ENCODE results near the gene KRT33B.

DNA sequence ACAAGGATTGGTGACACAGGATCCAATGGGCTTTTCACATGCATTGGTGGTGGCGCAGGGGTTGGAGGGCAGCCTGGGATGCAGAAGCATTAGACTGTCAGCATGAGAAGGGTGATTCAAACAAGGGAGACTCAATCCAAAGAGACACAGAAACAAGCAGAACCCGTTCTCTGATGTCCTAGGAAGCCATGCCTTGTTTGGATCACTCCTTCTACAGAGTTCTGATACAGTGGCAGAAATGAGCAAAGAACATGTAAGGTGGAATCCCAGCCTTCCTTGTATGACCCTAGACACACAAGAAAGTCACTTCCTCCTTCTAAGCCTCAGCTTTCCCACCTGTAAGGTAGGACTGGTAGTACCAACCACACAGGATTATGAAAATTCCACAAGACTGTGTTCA lies 5.7 kb downstream of the KRT33B start:
- TF ChIP-seq, protein P1, sequence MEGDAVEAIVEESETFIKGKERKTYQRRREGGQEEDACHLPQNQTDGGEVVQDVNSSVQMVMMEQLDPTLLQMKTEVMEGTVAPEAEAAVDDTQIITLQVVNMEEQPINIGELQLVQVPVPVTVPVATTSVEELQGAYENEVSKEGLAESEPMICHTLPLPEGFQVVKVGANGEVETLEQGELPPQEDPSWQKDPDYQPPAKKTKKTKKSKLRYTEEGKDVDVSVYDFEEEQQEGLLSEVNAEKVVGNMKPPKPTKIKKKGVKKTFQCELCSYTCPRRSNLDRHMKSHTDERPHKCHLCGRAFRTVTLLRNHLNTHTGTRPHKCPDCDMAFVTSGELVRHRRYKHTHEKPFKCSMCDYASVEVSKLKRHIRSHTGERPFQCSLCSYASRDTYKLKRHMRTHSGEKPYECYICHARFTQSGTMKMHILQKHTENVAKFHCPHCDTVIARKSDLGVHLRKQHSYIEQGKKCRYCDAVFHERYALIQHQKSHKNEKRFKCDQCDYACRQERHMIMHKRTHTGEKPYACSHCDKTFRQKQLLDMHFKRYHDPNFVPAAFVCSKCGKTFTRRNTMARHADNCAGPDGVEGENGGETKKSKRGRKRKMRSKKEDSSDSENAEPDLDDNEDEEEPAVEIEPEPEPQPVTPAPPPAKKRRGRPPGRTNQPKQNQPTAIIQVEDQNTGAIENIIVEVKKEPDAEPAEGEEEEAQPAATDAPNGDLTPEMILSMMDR (conservative IDR thresholded peaks at IDR 0.05 in 1 of 2, IDR thresholded peaks at IDR 0.05 in 1 of 2; ENCODE audit: extremely low read depth in 1 of 2, insufficient read depth in 1 of 2, low read depth in 1 of 2, low read length in 2 of 2) = no peak
- TF ChIP-seq EZH2 (IDR thresholded peaks at IDR 0.05; ENCODE audit: borderline replicate concordance, low read length) = no peak
